Calu3 (cell line): ENCODE measurements around the gene AMOTL1. TPM values are rescaled to one million over a fixed set of nuclear protein-coding genes. Genes with fewer than 3 reads are reported as not detected.
"Not testable (repeated sequence)": the region's sequence is repeated elsewhere in the genome, so short reads cannot be mapped to it uniquely, and the experiment has no call there.

Experiments used
- BruUV-seq: library from RNA; stranded (reverse); fragments of 400-500 nt; replicated peaks from 2 replicates; lab custom pipeline; 2021; lab: Mats Ljungman, UMichigan
- CTCF ChIA-PET: fragments of 300-600 bp; sonication (Branson Sonifier 250); formaldehyde crosslinking; loops from one replicate; lab custom pipeline; 2022; ENCODE audit warnings: antibody characterized with exemption; lab: Charles Lee
- DNase-seq: peaks from one replicate; pipeline ENCODE4 v3.0.0; 2022
- H3K27ac Mint-ChIP-seq: one replicate; pipeline ENCODE4 v1.8.0; 2022; ENCODE audit warnings: mixed read lengths; ENCODE audit not compliant: unreplicated experiment
- H3K27me3 Mint-ChIP-seq: one replicate; pipeline ENCODE4 v1.8.0; 2022; ENCODE audit warnings: mixed read lengths; ENCODE audit not compliant: unreplicated experiment
- H3K36me3 Mint-ChIP-seq: one replicate; pipeline ENCODE4 v1.8.0; 2022; ENCODE audit warnings: mild to moderate bottlenecking, moderate library complexity, mixed read lengths; ENCODE audit not compliant: insufficient read depth, unreplicated experiment
- H3K4me1 Mint-ChIP-seq: one replicate; pipeline ENCODE4 v1.8.0; 2022; ENCODE audit warnings: mild to moderate bottlenecking, low read depth, mixed read lengths; ENCODE audit not compliant: unreplicated experiment
- H3K4me3 Mint-ChIP-seq: one replicate; pipeline ENCODE4 v1.8.0; 2022; ENCODE audit warnings: mild to moderate bottlenecking, low read depth, moderate library complexity, mixed read lengths; ENCODE audit not compliant: unreplicated experiment
- H3K9me3 Mint-ChIP-seq: one replicate; pipeline ENCODE4 v1.8.0; 2022; ENCODE audit warnings: low read depth, mixed read lengths; ENCODE audit not compliant: unreplicated experiment
- CTCF ChIP-seq: fragments of 200-600 bp; IDR thresholded peaks from one replicate; pipeline ENCODE4 v1.8.0; 2022; ENCODE audit warnings: antibody characterized with exemption; ENCODE audit not compliant: unreplicated experiment
- intact Hi-C: fragments of 100-400 bp; cut with micrococcal nuclease; formaldehyde crosslinking; loops from one replicate; pipeline ENCODE4 v1.10.0; 2022; ENCODE audit not compliant: unreplicated experiment
- total RNA-seq: library from RNA; stranded (reverse); gene quantifications from 2 replicates; pipeline ENCODE4 v1.2.3, GENCODE V29; 2022

The AMOTL1 gene
- total RNA-seq, 1 experiment from 2014 or later, result 24.2 TPM

- H3K27me3 Mint-ChIP-seq, result no peaks in the 10 kb centered on the region
- no peak for TF ChIP-seq CTCF
- H3K27ac Mint-ChIP-seq, result no peak overlapping the region
- CTCF ChIA-PET, result no interaction called here
- peaks cover 5% of the 10 kb centered on the region for H3K36me3 Mint-ChIP-seq
- no peaks in the 10 kb centered on the region for H3K4me1 Mint-ChIP-seq
- no TSS peak for BruUV-seq
- intact Hi-C loops, result no loop called here
- H3K4me3 Mint-ChIP-seq, result no peak overlapping the region
- no peak for DNase-seq
- no peaks in the 10 kb centered on the region for H3K9me3 Mint-ChIP-seq
Observed at GRCh38 chr11:94849839-94850238, 81.7 kb downstream of the AMOTL1 start.

GRCh38 chr11:94851864-94852636, 83.9 kb downstream of the AMOTL1 start:
- BruUV-seq, result no TSS peak
- CTCF ChIA-PET, result no interaction called here
- Mint-ChIP-seq H3K36me3 (peaks cover 5% of the 10 kb centered on the region), H3K9me3 (no peaks in the 10 kb centered on the region), H3K4me1 (no peaks in the 10 kb centered on the region), H3K4me3 (no peak overlapping the region), H3K27me3 (no peaks in the 10 kb centered on the region), H3K27ac (no peak overlapping the region)
- DNase-seq, result no peak
- intact Hi-C loops, result no loop called here
- TF ChIP-seq CTCF, result no peak

- DNase-seq, H3K4me1 Mint-ChIP-seq, H3K27me3 Mint-ChIP-seq, H3K27ac Mint-ChIP-seq, intact Hi-C loops, CTCF ChIA-PET, H3K4me3 Mint-ChIP-seq, BruUV-seq, H3K36me3 Mint-ChIP-seq, H3K9me3 Mint-ChIP-seq: not testable (repeated sequence)
Observed at GRCh38 chr11:94853288-94853687, 85.1 kb downstream of the AMOTL1 start.

GRCh38 chr11:94853836-94854235, 85.7 kb downstream of the AMOTL1 start:
- CTCF ChIA-PET, result no interaction called here
- intact Hi-C loops, result no loop called here
- Mint-ChIP-seq H3K36me3 (peaks cover 5% of the 10 kb centered on the region), H3K9me3 (no peaks in the 10 kb centered on the region), H3K4me1 (no peaks in the 10 kb centered on the region), H3K4me3 (no peak overlapping the region), H3K27me3 (no peaks in the 10 kb centered on the region), H3K27ac (no peak overlapping the region)
- DNase-seq, result no peak
- no TSS peak for BruUV-seq
- no peak for TF ChIP-seq CTCF
